Upper lobe of left lung (tissue), 4 donors: Measurements from ENCODE around the gene GRB10.

ENCODE experiments used
- EP300 ChIP-seq, 4 donors: sonication (generic); formaldehyde crosslinking; IDR thresholded peaks; one replicate each; pipeline ENCODE4 v1.5.1; 2017; ENCODE audit warnings: antibody characterized with exemption in 4 of 4, control low read depth in 2 of 4
- POLR2AphosphoS5 ChIP-seq, 2 donors: sonication (generic); formaldehyde crosslinking; IDR thresholded peaks; one replicate each; pipeline ENCODE4 v1.5.1; 2017; ENCODE audit warnings: antibody characterized with exemption in 2 of 2
- TF ChIP-seq, protein P1 (sequence below), 6 experiments: fragments of 450-650 bp in 4 of 6; fragments of 200-600 bp in 2 of 6; sonication (generic) in 2 of 6; IDR thresholded peaks; one replicate each; pipeline ENCODE4 v1.5.1; 2016 to 2019; ENCODE audit warnings: antibody characterized with exemption in 6 of 6

DNA sequence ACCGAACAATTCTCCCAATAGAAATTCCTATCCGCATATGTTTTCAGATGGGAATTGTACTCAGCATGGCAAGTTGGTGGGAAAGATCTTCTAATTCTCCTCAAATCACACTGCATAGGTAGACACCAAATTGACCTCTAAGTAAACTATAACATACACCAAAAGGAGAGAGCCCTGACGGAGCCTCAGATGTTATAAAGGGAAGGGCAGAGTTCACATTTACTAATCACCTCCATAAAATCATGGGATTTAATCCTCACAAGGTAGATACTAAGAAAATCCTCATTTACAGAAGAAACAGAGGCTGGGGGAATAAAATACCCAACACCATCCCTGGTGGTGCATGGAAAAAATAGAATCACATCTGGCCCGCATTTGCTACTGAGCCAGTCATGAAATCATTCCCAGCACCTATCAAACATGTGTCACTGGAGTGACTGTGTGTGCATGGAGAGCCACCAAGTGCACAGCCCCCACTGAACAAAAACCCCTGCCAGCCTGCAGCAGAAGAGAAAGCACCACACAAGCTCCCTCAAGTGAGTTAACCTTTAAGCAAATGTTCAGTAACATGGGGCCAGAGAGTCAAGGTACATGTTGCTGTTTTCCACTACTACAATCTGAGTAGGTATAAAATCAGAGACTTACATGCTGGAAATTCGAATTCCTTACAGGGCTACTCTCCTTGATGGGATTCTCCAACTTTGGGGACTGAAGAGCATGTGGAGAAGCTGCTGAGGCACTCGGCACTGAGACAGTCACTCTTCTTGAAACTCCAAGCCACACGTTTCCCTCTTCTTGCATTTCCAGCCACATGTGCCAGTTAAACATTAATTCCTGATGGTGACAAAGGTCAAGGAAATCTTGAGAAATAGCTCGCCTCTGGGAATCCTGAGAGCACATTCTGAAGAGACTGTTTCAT lies 217.8 kb downstream of the GRB10 start, which contains the start of gene DDC:
- TF ChIP-seq, protein P1, sequence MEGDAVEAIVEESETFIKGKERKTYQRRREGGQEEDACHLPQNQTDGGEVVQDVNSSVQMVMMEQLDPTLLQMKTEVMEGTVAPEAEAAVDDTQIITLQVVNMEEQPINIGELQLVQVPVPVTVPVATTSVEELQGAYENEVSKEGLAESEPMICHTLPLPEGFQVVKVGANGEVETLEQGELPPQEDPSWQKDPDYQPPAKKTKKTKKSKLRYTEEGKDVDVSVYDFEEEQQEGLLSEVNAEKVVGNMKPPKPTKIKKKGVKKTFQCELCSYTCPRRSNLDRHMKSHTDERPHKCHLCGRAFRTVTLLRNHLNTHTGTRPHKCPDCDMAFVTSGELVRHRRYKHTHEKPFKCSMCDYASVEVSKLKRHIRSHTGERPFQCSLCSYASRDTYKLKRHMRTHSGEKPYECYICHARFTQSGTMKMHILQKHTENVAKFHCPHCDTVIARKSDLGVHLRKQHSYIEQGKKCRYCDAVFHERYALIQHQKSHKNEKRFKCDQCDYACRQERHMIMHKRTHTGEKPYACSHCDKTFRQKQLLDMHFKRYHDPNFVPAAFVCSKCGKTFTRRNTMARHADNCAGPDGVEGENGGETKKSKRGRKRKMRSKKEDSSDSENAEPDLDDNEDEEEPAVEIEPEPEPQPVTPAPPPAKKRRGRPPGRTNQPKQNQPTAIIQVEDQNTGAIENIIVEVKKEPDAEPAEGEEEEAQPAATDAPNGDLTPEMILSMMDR (IDR thresholded peaks at IDR 0.05), result no peak
- TF ChIP-seq POLR2AphosphoS5 (IDR thresholded peaks at IDR 0.05), result no peak
- TF ChIP-seq EP300 (IDR thresholded peaks at IDR 0.05), result no peak
